H1 (cell line): Measurements from ENCODE around the gene UBTD2. TPM values are rescaled to one million over a fixed set of nuclear protein-coding genes. Genes with fewer than 3 reads are reported as not detected.

Experiments
- CTCF ChIA-PET: fragments of 300-600 bp; sonication (Branson Sonifier 250); formaldehyde crosslinking; loops from one replicate; lab custom pipeline; 2021; ENCODE audit not compliant: partially characterized antibody; lab: Charles Lee
- POLR2A ChIA-PET: fragments of 300-600 bp; sonication (Branson Sonifier 250); formaldehyde crosslinking; loops from one replicate; lab custom pipeline; 2021; ENCODE audit warnings: inconsistent platforms; ENCODE audit not compliant: partially characterized antibody; lab: Charles Lee
- DNase-seq, 2 experiments: peaks; one replicate each; pipeline versions ENCODE4 v3.0.0 to v3.0.0-alpha.2; 2010 to 2022; ENCODE audit warnings: low spot score in 2 of 2, low read depth in 1 of 2, mixed read lengths in 1 of 2
- FAIRE-seq: peaks from 2 replicates; lab custom pipeline; 2011; peaks lifted over from hg19 to GRCh38; lab: Jason Lieb, UNC
- H2AFZ ChIP-seq: 2 replicates; pipeline ENCODE4 v1.8.1; 2012; ENCODE audit warnings: low read length, inconsistent platforms
- H2AK5ac ChIP-seq: 2 replicates; pipeline ENCODE4 v1.6.1; 2013; ENCODE audit warnings: low read depth, low read length
- H2BK120ac ChIP-seq: replicated peaks from 2 replicates; pipeline ENCODE3; 2013; ENCODE audit warnings: low read depth, low read length, inconsistent platforms
- H2BK12ac ChIP-seq: 2 replicates; pipeline ENCODE4 v1.6.1; 2013; ENCODE audit warnings: low read depth, low read length
- H2BK15ac ChIP-seq: 2 replicates; pipeline ENCODE4 v1.6.1; 2013; ENCODE audit warnings: low read length
- H2BK20ac ChIP-seq: 2 replicates; pipeline ENCODE4 v1.6.1; 2013; ENCODE audit warnings: low read length
- H2BK5ac ChIP-seq: 2 replicates; pipeline ENCODE4 v1.6.1; 2013; ENCODE audit warnings: low read depth, low read length
- H3K14ac ChIP-seq: 2 replicates; pipeline ENCODE4 v1.6.1; 2013; ENCODE audit warnings: inconsistent platforms; ENCODE audit not compliant: insufficient read length
- H3K18ac ChIP-seq: 2 replicates; pipeline ENCODE4 v1.6.1; 2013; ENCODE audit warnings: low read length; ENCODE audit errors: extremely low read depth
- H3K23ac ChIP-seq: 2 replicates; pipeline ENCODE4 v1.6.1; 2013; ENCODE audit warnings: inconsistent platforms; ENCODE audit not compliant: insufficient read length
- H3K23me2 ChIP-seq: 2 replicates; pipeline ENCODE4 v1.6.1; 2013; ENCODE audit warnings: low read depth, low read length
- H3K27ac ChIP-seq: 2 replicates; pipeline ENCODE4 v1.6.1; 2011; ENCODE audit warnings: low read depth, low read length, inconsistent platforms
- H3K27me3 ChIP-seq, 4 experiments: replicated peaks in 1 of 4; 1 replicate in 1 of 4; 2 replicates in 3 of 4; pipeline versions ENCODE4 v1.6.1 to v1.8.1; 2011 to 2013; ENCODE audit warnings: low read length in 3 of 4, mild to moderate bottlenecking in 3 of 4, inconsistent platforms in 2 of 4, mixed read lengths in 2 of 4, moderate library complexity in 1 of 4; ENCODE audit not compliant: control insufficient read depth in 3 of 4, insufficient read depth in 3 of 4; ENCODE audit errors: extremely low read depth in 1 of 4
- H3K36me3 ChIP-seq, 4 experiments: 2 replicates each; pipeline versions ENCODE4 v1.6.1 to v1.8.1; 2011 to 2013; ENCODE audit warnings: mild to moderate bottlenecking in 4 of 4, low read length in 3 of 4, moderate library complexity in 2 of 4, control low read depth in 1 of 4, inconsistent platforms in 1 of 4; ENCODE audit not compliant: insufficient read depth in 4 of 4, control insufficient read depth in 2 of 4
- H3K4ac ChIP-seq: replicated peaks from 2 replicates; pipeline ENCODE3; 2013; ENCODE audit warnings: low read length, low read depth, mixed read lengths, inconsistent platforms; ENCODE audit not compliant: insufficient read length
- H3K4me1 ChIP-seq, 4 experiments: replicated peaks in 1 of 4; 1 replicate in 1 of 4; 2 replicates in 3 of 4; pipeline versions ENCODE4 v1.6.1 to v1.8.1; 2011 to 2013; ENCODE audit warnings: low read length in 3 of 4, inconsistent platforms in 2 of 4, mixed read lengths in 1 of 4; ENCODE audit not compliant: insufficient read depth in 4 of 4, control insufficient read depth in 3 of 4
- H3K4me2 ChIP-seq, 2 experiments: 2 replicates each; pipeline versions ENCODE4 v1.6.1 to v1.8.1; 2011 to 2013; ENCODE audit warnings: low read depth in 2 of 2, low read length in 2 of 2, control low read depth in 1 of 2, inconsistent platforms in 1 of 2, mild to moderate bottlenecking in 1 of 2; ENCODE audit not compliant: insufficient read depth in 1 of 2
- H3K4me3 ChIP-seq, 4 experiments: fragments of 200-600, 300-600 bp in 1 of 4; sonication (generic), shearing (Covaris generic), sonication (Bioruptor Twin) in 1 of 4; 2 replicates each; pipeline versions ENCODE4 v1.5.1 to v1.8.1; 2011 to 2016; ENCODE audit warnings: low read length in 4 of 4, low read depth in 3 of 4, control low read depth in 2 of 4, inconsistent platforms in 2 of 4, mild to moderate bottlenecking in 2 of 4, mixed read lengths in 1 of 4, moderate library complexity in 1 of 4; ENCODE audit not compliant: insufficient read depth in 2 of 4; ENCODE audit errors: extremely low read depth in 1 of 4
- H3K56ac ChIP-seq: replicated peaks from 2 replicates; pipeline ENCODE3; 2013; ENCODE audit warnings: low read depth, mild to moderate bottlenecking, mixed read lengths, low read length, inconsistent platforms; ENCODE audit not compliant: insufficient read length
- H3K79me1 ChIP-seq: 2 replicates; pipeline ENCODE4 v1.6.1; 2013; ENCODE audit warnings: low read depth, low read length, control low read depth
- H3K79me2 ChIP-seq, 2 experiments: 2 replicates each; pipeline versions ENCODE4 v1.6.1 to v1.8.1; 2012 to 2013; ENCODE audit warnings: low read length in 2 of 2, mild to moderate bottlenecking in 2 of 2, inconsistent platforms in 1 of 2; ENCODE audit not compliant: insufficient read depth in 2 of 2, control insufficient read depth in 1 of 2
- H3K9ac ChIP-seq, 4 experiments: replicated peaks in 1 of 4; 1 replicate in 1 of 4; 2 replicates in 3 of 4; pipeline versions ENCODE4 v1.6.1 to v1.8.1; 2011 to 2013; ENCODE audit warnings: low read depth in 3 of 4, low read length in 3 of 4, control low read depth in 2 of 4, mild to moderate bottlenecking in 2 of 4, moderate library complexity in 2 of 4, inconsistent platforms in 1 of 4; ENCODE audit errors: extremely low read depth in 1 of 4
- H3K9me3 ChIP-seq, 2 experiments: 2 replicates each; pipeline versions ENCODE4 v1.6.1 to v1.8.1; 2012 to 2013; ENCODE audit warnings: mild to moderate bottlenecking in 2 of 2, moderate library complexity in 2 of 2, control low read depth in 1 of 2, inconsistent platforms in 1 of 2, low read depth in 1 of 2, low read length in 1 of 2, mixed read lengths in 1 of 2; ENCODE audit not compliant: insufficient read depth in 2 of 2
- H4K20me1 ChIP-seq, 2 experiments: replicated peaks in 1 of 2; 2 replicates each; pipeline versions ENCODE3 to v1.8.1; 2011 to 2013; ENCODE audit warnings: inconsistent platforms in 2 of 2, low read length in 2 of 2, mild to moderate bottlenecking in 1 of 2; ENCODE audit not compliant: insufficient read depth in 2 of 2, control insufficient read depth in 1 of 2
- H4K5ac ChIP-seq: 2 replicates; pipeline ENCODE4 v1.6.1; 2013; ENCODE audit warnings: low read length, low read depth, mixed read lengths, inconsistent platforms; ENCODE audit not compliant: insufficient read length
- H4K8ac ChIP-seq: 2 replicates; pipeline ENCODE4 v1.8.0; 2013; ENCODE audit warnings: mild to moderate bottlenecking, moderate library complexity, low read length, inconsistent platforms; ENCODE audit not compliant: insufficient read depth; ENCODE audit errors: extremely low read depth
- H4K91ac ChIP-seq: replicated peaks from 2 replicates; pipeline ENCODE3; 2013; ENCODE audit warnings: low read length, mixed read lengths, inconsistent platforms; ENCODE audit not compliant: insufficient read length
- ZNF274 ChIP-seq: IDR thresholded peaks from 2 replicates; pipeline ENCODE4 v1.7.0; 2012; ENCODE audit warnings: low read length, borderline replicate concordance; ENCODE audit errors: extremely low read depth
- WGBS, 2 experiments: shearing (Covaris generic) in 1 of 2; methylation state at CpG; one replicate each; pipeline versions ENCODE4 v1.1.6 to v1.1.7; 2013 to 2015; ENCODE audit warnings: low lambda C conversion rate in 2 of 2, mixed read lengths in 2 of 2, inconsistent platforms in 1 of 2, low coverage in 1 of 2, missing lambda C conversion rate in 1 of 2; ENCODE audit not compliant: insufficient replicate concordance in 2 of 2, insufficient coverage in 1 of 2, insufficient read length in 1 of 2; ENCODE audit errors: extremely low coverage in 1 of 2, missing lambda C conversion rate in 1 of 2; 5-methylcytosine and 5-hydroxymethylcytosine counted together
- polyA plus RNA-seq, 7 experiments: library from polyadenylated mRNA; depleted of rRNA in 3 of 7; stranded (reverse) in 5 of 7; unstranded in 2 of 7; fragments of >200 nt in 5 of 7; fragments of 200-250 nt in 2 of 7; gene quantifications; 1 replicate in 5 of 7; 2 replicates in 1 of 7; 4 replicates in 1 of 7; pipeline versions ENCODE4 v1.2.1 to v1.2.3, GENCODE V29; 2011 to 2013; ENCODE audit warnings: missing spikeins in 2 of 7, mixed read lengths in 2 of 7
- total RNA-seq: library from RNA; stranded (reverse); fragmentation: NEBNext Ultra II Directional; extraction: Animal tissue kit (Norgen Biotek cat#: 25700); gene quantifications from 2 replicates; pipeline ENCODE4 v1.2.1, GENCODE V29; 2021

Gene UBTD2
- total and polyA plus RNA-seq, 2 of the 8 experiments (the other 6 are each of a cell fraction or from before 2014, with no cell fraction given): 14.5 to 39.2 TPM

DNA sequence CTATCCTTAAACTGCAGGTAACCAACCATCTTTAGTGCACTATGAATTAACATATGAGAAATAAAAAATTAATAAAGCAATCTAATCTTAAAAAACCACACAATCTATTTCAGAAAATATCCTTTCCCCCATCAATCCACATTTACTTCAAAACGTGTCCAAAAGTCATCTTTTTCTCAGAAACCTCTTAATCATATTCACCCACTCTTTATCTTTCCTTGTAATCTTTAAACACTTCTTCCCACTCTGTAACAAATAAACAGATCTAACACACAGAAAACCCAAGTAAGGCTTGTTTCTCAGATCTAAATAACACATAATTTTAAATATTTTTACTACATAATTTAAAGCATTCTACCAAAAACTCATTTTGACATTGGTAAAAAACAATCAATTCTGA is 45.2 kb downstream of the UBTD2 start:
- H3K23ac ChIP-seq: no peak overlapping the region
- H4K8ac ChIP-seq: no peak overlapping the region
- no peaks in the 10 kb centered on the region for H3K23me2 ChIP-seq
- no peak overlapping the region for H2BK20ac ChIP-seq
- FAIRE-seq (no peak), DNase-seq (no peak)
- no peak overlapping the region for H4K5ac ChIP-seq
- WGBS, 2 experiments: 68 to 100% methylated on average over 1 of the region's 1 CpG
- H3K56ac ChIP-seq: no peak overlapping the region
- peaks cover 2 to 12% (median 7%) of the 10 kb centered on the region in 4 experiments; a peak in 5 of 8 replicates for H3K36me3 ChIP-seq
- H4K20me1 ChIP-seq: peaks cover 3 to 12% of the 10 kb centered on the region in 2 experiments
- H3K79me1 ChIP-seq: no peaks in the 10 kb centered on the region; the same call in 1 of the 2 replicates
- H2BK15ac ChIP-seq: no peak overlapping the region
- no peak overlapping the region for H3K27ac ChIP-seq
- H3K14ac ChIP-seq: no peak overlapping the region
- H3K4me1 ChIP-seq: no peaks in the 10 kb centered on the region; a peak in 1 of 7 replicates
- H3K9me3 ChIP-seq: no peaks in the 10 kb centered on the region
- ChIA-PET POLR2A (interaction anchor here (0.5 kb wide), 1 partner anchor 12 kb away, joined by 3 read pairs; no protein-coding TSS in a partner anchor), CTCF (interaction anchor here (1.2 kb wide), 1 partner anchor 13 kb away, joined by 4 read pairs; no protein-coding TSS in a partner anchor)
- H3K4me2 ChIP-seq: no peak overlapping the region
- H2BK5ac ChIP-seq: no peak overlapping the region
- H2AK5ac ChIP-seq: no peak overlapping the region
- no peak overlapping the region for H2AFZ ChIP-seq
- H2BK120ac ChIP-seq: no peak overlapping the region
- no peak overlapping the region for H3K9ac ChIP-seq
- no peak overlapping the region for H4K91ac ChIP-seq
- H3K79me2 ChIP-seq: peaks cover 0 to 72% of the 10 kb centered on the region in 2 experiments; a peak in 2 of 4 replicates
- H3K4ac ChIP-seq: no peak overlapping the region
- no peak overlapping the region for H3K4me3 ChIP-seq
- no peak overlapping the region for H3K18ac ChIP-seq
- no peak for TF ChIP-seq ZNF274
- no peaks in the 10 kb centered on the region for H3K27me3 ChIP-seq
- no peak overlapping the region for H2BK12ac ChIP-seq
